Peyer's patch (tissue), 4 donors: Measurements from ENCODE around the gene SORL1. TPM values are rescaled to one million over a fixed set of nuclear protein-coding genes. Genes with fewer than 3 reads are reported as not detected.

Source experiments
- DNase-seq, 3 donors: peaks; one replicate each; pipeline ENCODE4 v3.0.0-alpha.2; 2017 to 2019
- H3K27ac ChIP-seq, 4 donors: fragments of 200-600 bp; sonication (generic); one replicate each; pipeline ENCODE4 v1.5.1; 2016 to 2019
- H3K27me3 ChIP-seq, 2 donors: fragments of 200-600 bp; sonication (generic); one replicate each; pipeline ENCODE4 v1.5.1; 2019
- H3K36me3 ChIP-seq, 3 donors: fragments of 200-600 bp; sonication (generic); one replicate each; pipeline ENCODE4 v1.5.1; 2016 to 2019
- H3K4me1 ChIP-seq, 4 donors: fragments of 200-600 bp; sonication (generic); one replicate each; pipeline ENCODE4 v1.5.1; 2016 to 2019
- H3K4me3 ChIP-seq, 4 donors: fragments of 200-600 bp; sonication (generic); 1 replicate in 3 of 4; 2 replicates in 1 of 4; pipeline ENCODE4 v1.5.1; 2016 to 2019; ENCODE audit warnings: mild to moderate bottlenecking in 1 of 4
- H3K9me3 ChIP-seq, 4 donors: fragments of 200-600 bp; sonication (generic); one replicate each; pipeline ENCODE4 v1.5.1; 2016 to 2019; ENCODE audit warnings: mild to moderate bottlenecking in 1 of 4
- CTCF ChIP-seq, 6 experiments: fragments of 450-650 bp in 4 of 6; fragments of 200-600 bp in 2 of 6; sonication (generic) in 1 of 6; IDR thresholded peaks; one replicate each; pipeline ENCODE4 v1.5.1; 2017 to 2019; ENCODE audit warnings: antibody characterized with exemption in 6 of 6, mild to moderate bottlenecking in 3 of 6, moderate library complexity in 1 of 6
- POLR2A ChIP-seq, 2 donors: fragments of 450-650 bp; IDR thresholded peaks; one replicate each; pipeline ENCODE4 v1.5.1; 2017; ENCODE audit warnings: antibody characterized with exemption in 2 of 2, mild to moderate bottlenecking in 2 of 2, moderate library complexity in 2 of 2
- total RNA-seq, 4 donors: library from RNA; depleted of rRNA; stranded (reverse); fragments of >200 nt; gene quantifications; one replicate each; pipeline ENCODE4 v1.1.0, GENCODE V29; 2016

The SORL1 gene
- total RNA-seq, 4 donors from 2014 or later, result 52.0 to 282 (median 191) TPM

GRCh38 chr11:121535129-121535796 is 83.1 kb downstream of the SORL1 start:
- Histone ChIP-seq H3K36me3 (peaks cover 0 to 38% (median 0%) of the 10 kb centered on the region in 3 donors), H3K27ac (no peak overlapping the region), H3K4me3 (no peak overlapping the region), H3K9me3 (no peaks in the 10 kb centered on the region), H3K4me1 (no peaks in the 10 kb centered on the region), H3K27me3 (no peaks in the 10 kb centered on the region)
- no peak for DNase-seq
- no peak for TF ChIP-seq POLR2A (IDR thresholded peaks at IDR 0.05)
- TF ChIP-seq CTCF (IDR thresholded peaks at IDR 0.05), result no peak

- Histone ChIP-seq H3K4me1 (no peaks in the 10 kb centered on the region), H3K27ac (no peak overlapping the region), H3K4me3 (no peak overlapping the region), H3K9me3 (no peaks in the 10 kb centered on the region), H3K27me3 (no peaks in the 10 kb centered on the region), H3K36me3 (peaks cover 0 to 38% (median 0%) of the 10 kb centered on the region in 3 donors)
- TF ChIP-seq POLR2A (IDR thresholded peaks at IDR 0.05) (no peak), CTCF (IDR thresholded peaks at IDR 0.05) (no peak)
- DNase-seq, result no peak
Measured at GRCh38 chr11:121536126-121536525, 84.0 kb downstream of the SORL1 start.

- Histone ChIP-seq H3K36me3 (peaks cover 0 to 29% (median 0%) of the 10 kb centered on the region in 3 donors), H3K4me3 (no peak overlapping the region), H3K27ac (no peak overlapping the region), H3K27me3 (no peaks in the 10 kb centered on the region), H3K4me1 (no peaks in the 10 kb centered on the region), H3K9me3 (no peaks in the 10 kb centered on the region)
- no peak for DNase-seq
- TF ChIP-seq POLR2A (IDR thresholded peaks at IDR 0.05) (no peak), CTCF (IDR thresholded peaks at IDR 0.05) (no peak)
Measured at GRCh38 chr11:121538054-121538453, 85.9 kb downstream of the SORL1 start.

- TF ChIP-seq CTCF (IDR thresholded peaks at IDR 0.05) (no peak), POLR2A (IDR thresholded peaks at IDR 0.05) (no peak)
- Histone ChIP-seq H3K36me3 (peaks cover 0 to 21% (median 0%) of the 10 kb centered on the region in 3 donors), H3K4me1 (no peaks in the 10 kb centered on the region), H3K9me3 (no peaks in the 10 kb centered on the region), H3K27ac (no peak overlapping the region), H3K4me3 (no peak overlapping the region), H3K27me3 (no peaks in the 10 kb centered on the region)
- no peak for DNase-seq
Measured at GRCh38 chr11:121539000-121539399, 86.9 kb downstream of the SORL1 start.

- Histone ChIP-seq H3K4me1 (no peaks in the 10 kb centered on the region), H3K27me3 (no peaks in the 10 kb centered on the region), H3K36me3 (peaks cover 0 to 19% (median 0%) of the 10 kb centered on the region in 3 donors), H3K4me3 (no peak overlapping the region), H3K27ac (no peak overlapping the region), H3K9me3 (no peaks in the 10 kb centered on the region)
- TF ChIP-seq POLR2A (IDR thresholded peaks at IDR 0.05) (no peak), CTCF (IDR thresholded peaks at IDR 0.05) (no peak)
- no peak for DNase-seq
Measured at GRCh38 chr11:121540627-121541026, 88.5 kb downstream of the SORL1 start.
